PC-9 (cell line): ENCODE measurements around the gene NCLN. TPM values are rescaled to one million over a fixed set of nuclear protein-coding genes. Genes with fewer than 3 reads are reported as not detected.

Source experiments
- BruUV-seq: library from RNA; stranded (reverse); fragments of 400-500 nt; replicated peaks from 2 replicates; lab custom pipeline; 2021; lab: Mats Ljungman, UMichigan
- CTCF ChIA-PET: fragments of 300-600 bp; sonication (Branson Sonifier 250); formaldehyde crosslinking; loops from one replicate; lab custom pipeline; 2022; ENCODE audit warnings: antibody characterized with exemption; lab: Charles Lee
- POLR2A ChIA-PET: fragments of 300-600 bp; sonication (Branson Sonifier 250); formaldehyde crosslinking; loops from one replicate; lab custom pipeline; 2022; ENCODE audit warnings: antibody characterized with exemption; ENCODE audit not compliant: unreplicated experiment; lab: Charles Lee
- DNase-seq, 2 experiments: peaks; one replicate each; pipeline versions ENCODE4 v3.0.0 to v3.0.0-alpha.2; 2015 to 2022; ENCODE audit warnings: mixed read lengths in 1 of 2
- H2AFZ ChIP-seq: fragments of 200-600 bp; sonication (generic); 2 replicates; pipeline ENCODE4 v1.8.1; 2017; ENCODE audit warnings: antibody characterized with exemption
- H3F3A ChIP-seq: fragments of 200-600 bp; sonication (generic); 2 replicates; pipeline ENCODE4 v1.8.1; 2017; ENCODE audit warnings: antibody characterized with exemption, mild to moderate bottlenecking, low read depth; ENCODE audit not compliant: insufficient read depth
- H3K27ac ChIP-seq: fragments of 200-600 bp; sonication (generic); 2 replicates; pipeline ENCODE4 v1.6.1; 2016; ENCODE audit warnings: mixed run types
- H3K27me3 ChIP-seq: fragments of 200-600 bp; sonication (generic); 2 replicates; pipeline ENCODE4 v1.6.1; 2016; ENCODE audit warnings: low read depth, mixed run types; ENCODE audit not compliant: insufficient read depth
- H3K36me3 ChIP-seq: fragments of 200-600 bp; sonication (generic); 2 replicates; pipeline ENCODE4 v1.6.1; 2016; ENCODE audit warnings: low read depth, mixed run types
- H3K4me1 ChIP-seq: fragments of 200-600 bp; sonication (generic); replicated peaks from 2 replicates; pipeline ENCODE4 v1.6.1; 2016; ENCODE audit warnings: mixed run types; ENCODE audit not compliant: insufficient read depth
- H3K4me2 ChIP-seq: fragments of 200-600 bp; sonication (generic); 2 replicates; pipeline ENCODE4 v1.6.1; 2017; ENCODE audit warnings: mixed run types
- H3K4me3 ChIP-seq: fragments of 200-600 bp; sonication (generic); 2 replicates; pipeline ENCODE4 v1.6.1; 2016; ENCODE audit warnings: mixed run types
- H3K79me2 ChIP-seq: fragments of 200-600 bp; sonication (generic); 2 replicates; pipeline ENCODE4 v1.6.1; 2017; ENCODE audit warnings: low read depth, mixed run types
- H3K9me2 ChIP-seq: fragments of 200-600 bp; sonication (generic); 2 replicates; pipeline ENCODE4 v1.8.1; 2017; ENCODE audit warnings: mild to moderate bottlenecking; ENCODE audit not compliant: insufficient read depth
- H3K9me3 ChIP-seq: fragments of 200-600 bp; sonication (generic); 2 replicates; pipeline ENCODE4 v1.8.1; 2016; ENCODE audit warnings: low read depth; ENCODE audit not compliant: insufficient read depth
- H4K20me1 ChIP-seq: fragments of 200-600 bp; sonication (generic); 2 replicates; pipeline ENCODE4 v1.8.1; 2017; ENCODE audit not compliant: insufficient read depth
- CTCF ChIP-seq: fragments of 200-600 bp; sonication (generic); conservative IDR thresholded peaks from 2 replicates; pipeline ENCODE4 v1.6.1; 2017; ENCODE audit warnings: mixed run types, antibody characterized with exemption, mild to moderate bottlenecking, moderate library complexity
- EZH2 ChIP-seq: fragments of 200-600 bp; sonication (generic); IDR thresholded peaks from 2 replicates; pipeline ENCODE4 v1.8.0; 2017; ENCODE audit warnings: antibody characterized with exemption, low read depth
- intact Hi-C: fragments of 100-400 bp; cut with micrococcal nuclease; formaldehyde crosslinking; loops from one replicate; pipeline ENCODE4 v1.10.0; 2022; ENCODE audit not compliant: unreplicated experiment
- total RNA-seq: library from RNA; stranded (reverse); gene quantifications from 2 replicates; pipeline ENCODE4 v1.2.3, GENCODE V29; 2021

Gene NCLN
- total RNA-seq, 1 experiment from 2014 or later = 61.4 TPM

- H3K27ac ChIP-seq = no peak overlapping the region
- TF ChIP-seq CTCF (no peak), EZH2 (no peak)
- DNase-seq = no peak
- no peaks in the 10 kb centered on the region for H3K9me2 ChIP-seq
- no peaks in the 10 kb centered on the region for H3K27me3 ChIP-seq
- H4K20me1 ChIP-seq = no peaks in the 10 kb centered on the region
- H3K4me1 ChIP-seq = no peaks in the 10 kb centered on the region
- no peak overlapping the region for H3K4me3 ChIP-seq
- CTCF ChIA-PET = no interaction called here
- BruUV-seq = no TSS peak
- H3K79me2 ChIP-seq = no peaks in the 10 kb centered on the region
- no peaks in the 10 kb centered on the region for H3K9me3 ChIP-seq
- POLR2A ChIA-PET = no interaction called here
- H3K4me2 ChIP-seq = no peak overlapping the region
- no peaks in the 10 kb centered on the region for H3F3A ChIP-seq
- H2AFZ ChIP-seq = no peak overlapping the region
- no peaks in the 10 kb centered on the region for H3K36me3 ChIP-seq
- intact Hi-C loops = no loop called here
Observed at GRCh38 chr19:3149526-3150505, 35.9 kb upstream of the NCLN start.

- Histone ChIP-seq H3K27me3 (no peaks in the 10 kb centered on the region), H3K4me1 (no peaks in the 10 kb centered on the region), H4K20me1 (no peaks in the 10 kb centered on the region), H3K9me2 (no peaks in the 10 kb centered on the region), H2AFZ (no peak overlapping the region), H3F3A (no peaks in the 10 kb centered on the region), H3K36me3 (no peaks in the 10 kb centered on the region), H3K79me2 (no peaks in the 10 kb centered on the region), H3K9me3 (no peaks in the 10 kb centered on the region), H3K4me2 (no peak overlapping the region), H3K4me3 (no peak overlapping the region), H3K27ac (no peak overlapping the region)
- ChIA-PET CTCF (no interaction called here), POLR2A (no interaction called here)
- intact Hi-C loops = no loop called here
- no peak for DNase-seq
- no peak for TF ChIP-seq CTCF
- TF ChIP-seq EZH2 = no peak
- no TSS peak for BruUV-seq
Observed at GRCh38 chr19:3150739-3151329, 34.9 kb upstream of the NCLN start.

GRCh38 chr19:3151563-3152418 lies 33.9 kb upstream of the NCLN start:
- Histone ChIP-seq H3K4me2 (no peak overlapping the region), H4K20me1 (no peaks in the 10 kb centered on the region), H3K27me3 (no peaks in the 10 kb centered on the region), H3F3A (no peaks in the 10 kb centered on the region), H3K36me3 (no peaks in the 10 kb centered on the region), H3K9me2 (no peaks in the 10 kb centered on the region), H3K79me2 (no peaks in the 10 kb centered on the region), H3K27ac (no peak overlapping the region), H3K9me3 (no peaks in the 10 kb centered on the region), H3K4me3 (no peak overlapping the region), H3K4me1 (no peaks in the 10 kb centered on the region), H2AFZ (no peak overlapping the region)
- no peak for DNase-seq
- TF ChIP-seq CTCF (no peak), EZH2 (no peak)
- CTCF ChIA-PET = no interaction called here
- BruUV-seq = no TSS peak
- intact Hi-C loops = no loop called here
- POLR2A ChIA-PET = no interaction called here
